ENCODE measurements around the gene CTNNA2. TPM values are rescaled to one million over a fixed set of nuclear protein-coding genes. Genes with fewer than 3 reads are reported as not detected.

Gene CTNNA2
- total RNA-seq, 1 donor from 2014 or later: not detected

GRCh38 chr2:79952616-79953015, 439.8 kb downstream of the CTNNA2 start:
- Histone ChIP-seq H3K9me3 (no peaks in the 10 kb centered on the region), H3K4me3 (no peak overlapping the region), H3K27ac (no peak overlapping the region), H3K36me3 (no peaks in the 10 kb centered on the region), H3K27me3 (no peaks in the 10 kb centered on the region), H3K4me1 (no peaks in the 10 kb centered on the region)
- DNase-seq (no peak), ATAC-seq (no peak)
- intact Hi-C loops (cut with DNase I): no loop called here
- no peak for TF ChIP-seq CTCF (IDR thresholded peaks at IDR 0.05)

GRCh38 chr2:79960035-79960434, 447.2 kb downstream of the CTNNA2 start:
- no peaks in the 10 kb centered on the region for H3K27me3 ChIP-seq
- intact Hi-C loops (cut with DNase I): no loop called here
- H3K4me3 ChIP-seq: no peak overlapping the region
- no peak for ATAC-seq
- no peaks in the 10 kb centered on the region for H3K4me1 ChIP-seq
- no peaks in the 10 kb centered on the region for H3K9me3 ChIP-seq
- no peak for TF ChIP-seq CTCF (IDR thresholded peaks at IDR 0.05)
- no peak for DNase-seq
- H3K27ac ChIP-seq: no peak overlapping the region
- no peaks in the 10 kb centered on the region for H3K36me3 ChIP-seq

GRCh38 chr2:79960519-79960918, 447.7 kb downstream of the CTNNA2 start:
- no peaks in the 10 kb centered on the region for H3K36me3 ChIP-seq
- no peaks in the 10 kb centered on the region for H3K4me1 ChIP-seq
- ATAC-seq (no peak), DNase-seq (no peak)
- H3K4me3 ChIP-seq: no peak overlapping the region
- no peaks in the 10 kb centered on the region for H3K9me3 ChIP-seq
- intact Hi-C loops (cut with DNase I): no loop called here
- H3K27me3 ChIP-seq: no peaks in the 10 kb centered on the region
- H3K27ac ChIP-seq: no peak overlapping the region
- no peak for TF ChIP-seq CTCF (IDR thresholded peaks at IDR 0.05)

- H3K36me3 ChIP-seq: no peaks in the 10 kb centered on the region
- H3K9me3 ChIP-seq: no peaks in the 10 kb centered on the region
- intact Hi-C loops (cut with DNase I): no loop called here
- H3K27me3 ChIP-seq: no peaks in the 10 kb centered on the region
- H3K4me1 ChIP-seq: no peaks in the 10 kb centered on the region
- no peak for ATAC-seq
- TF ChIP-seq CTCF (IDR thresholded peaks at IDR 0.05): no peak
- H3K27ac ChIP-seq: no peak overlapping the region
- no peak for DNase-seq
- H3K4me3 ChIP-seq: no peak overlapping the region
Observed at GRCh38 chr2:79964966-79965365, 452.1 kb downstream of the CTNNA2 start.

GRCh38 chr2:79966369-79966768, 453.5 kb downstream of the CTNNA2 start:
- DNase-seq (no peak), ATAC-seq (no peak)
- no peak overlapping the region for H3K4me3 ChIP-seq
- no peak overlapping the region for H3K27ac ChIP-seq
- H3K9me3 ChIP-seq: no peaks in the 10 kb centered on the region
- H3K27me3 ChIP-seq: no peaks in the 10 kb centered on the region
- H3K4me1 ChIP-seq: no peaks in the 10 kb centered on the region
- no peak for TF ChIP-seq CTCF (IDR thresholded peaks at IDR 0.05)
- no peaks in the 10 kb centered on the region for H3K36me3 ChIP-seq
- intact Hi-C loops (cut with DNase I): no loop called here

- Histone ChIP-seq H3K36me3 (no peaks in the 10 kb centered on the region), H3K9me3 (no peaks in the 10 kb centered on the region), H3K4me3 (no peak overlapping the region), H3K27me3 (no peaks in the 10 kb centered on the region), H3K4me1 (no peaks in the 10 kb centered on the region), H3K27ac (no peak overlapping the region)
- ATAC-seq (no peak), DNase-seq (no peak)
- TF ChIP-seq CTCF (IDR thresholded peaks at IDR 0.05): no peak
- intact Hi-C loops (cut with DNase I): no loop called here
Observed at GRCh38 chr2:79966882-79967281, 454.0 kb downstream of the CTNNA2 start.

Measured in upper lobe of right lung (tissue), 1 donor.